HEK293 (cell line): ENCODE measurements around the gene BCCIP.

Experiments
- AEBP2 ChIP-seq: fragments of 450-650 bp; formaldehyde crosslinking; IDR thresholded peaks from 2 replicates; pipeline ENCODE4 v1.5.1; 2016; ENCODE audit warnings: missing biosample characterization, missing genetic modification characterization, borderline replicate concordance
- CTCF ChIP-seq: fragments of 450-650 bp; formaldehyde crosslinking; IDR thresholded peaks from 2 replicates; pipeline ENCODE4 v1.5.1; 2016; ENCODE audit warnings: missing biosample characterization, missing genetic modification characterization
- GLIS2 ChIP-seq: fragments of 450-650 bp; formaldehyde crosslinking; IDR thresholded peaks from 2 replicates; pipeline ENCODE4 v1.5.1; 2016; ENCODE audit warnings: missing biosample characterization, missing genetic modification characterization
- KLF7 ChIP-seq: fragments of 450-650 bp; formaldehyde crosslinking; IDR thresholded peaks from 2 replicates; pipeline ENCODE4 v1.5.1; 2016; ENCODE audit warnings: missing biosample characterization, missing genetic modification characterization, borderline replicate concordance
- KLF8 ChIP-seq: fragments of 450-650 bp; formaldehyde crosslinking; IDR thresholded peaks from 2 replicates; pipeline ENCODE4 v1.5.1; 2016; ENCODE audit warnings: missing biosample characterization, missing genetic modification characterization
- PBX3 ChIP-seq: sonication (generic); formaldehyde crosslinking; IDR thresholded peaks from 2 replicates; pipeline ENCODE4 v1.8.1; 2022; ENCODE audit warnings: mild to moderate bottlenecking, moderate library complexity, missing genetic modification reagents
- TRIM28 ChIP-seq: IDR thresholded peaks from 2 replicates; pipeline ENCODE4 v1.6.1; 2011; ENCODE audit warnings: low read length, control low read depth, borderline replicate concordance
- TSHZ1 ChIP-seq: fragments of 450-650 bp; formaldehyde crosslinking; IDR thresholded peaks from 2 replicates; pipeline ENCODE4 v1.5.1; 2016; ENCODE audit warnings: missing biosample characterization, missing genetic modification characterization, borderline replicate concordance
- ZBTB20 ChIP-seq: fragments of 450-650 bp; formaldehyde crosslinking; IDR thresholded peaks from 2 replicates; pipeline ENCODE4 v1.5.1; 2016; ENCODE audit warnings: missing biosample characterization, missing genetic modification characterization
- ZBTB21 ChIP-seq: fragments of 450-650 bp; formaldehyde crosslinking; IDR thresholded peaks from 2 replicates; pipeline ENCODE4 v1.5.1; 2017; ENCODE audit warnings: missing biosample characterization, missing genetic modification characterization
- ZBTB6 ChIP-seq: fragments of 450-650 bp; formaldehyde crosslinking; IDR thresholded peaks from 2 replicates; pipeline ENCODE4 v1.5.1; 2017; ENCODE audit warnings: missing biosample characterization, missing genetic modification characterization
- ZNF132 ChIP-seq: fragments of 450-650 bp; formaldehyde crosslinking; IDR thresholded peaks from 2 replicates; pipeline ENCODE4 v1.5.1; 2017; ENCODE audit warnings: missing biosample characterization, missing genetic modification characterization, borderline replicate concordance
- ZNF148 ChIP-seq: fragments of 450-650 bp; formaldehyde crosslinking; IDR thresholded peaks from 2 replicates; pipeline ENCODE4 v1.5.0; 2017; ENCODE audit warnings: missing biosample characterization, missing genetic modification characterization, borderline replicate concordance
- ZNF23 ChIP-seq: fragments of 450-650 bp; formaldehyde crosslinking; IDR thresholded peaks from 2 replicates; pipeline ENCODE4 v1.5.1; 2016; ENCODE audit warnings: missing biosample characterization, missing genetic modification characterization, borderline replicate concordance
- ZNF239 ChIP-seq: fragments of 450-650 bp; formaldehyde crosslinking; IDR thresholded peaks from 2 replicates; pipeline ENCODE4 v1.5.1; 2016; ENCODE audit warnings: missing biosample characterization, missing genetic modification characterization
- ZNF24 ChIP-seq: fragments of 450-650 bp; formaldehyde crosslinking; IDR thresholded peaks from 2 replicates; pipeline ENCODE4 v1.5.1; 2016; ENCODE audit warnings: missing biosample characterization, missing genetic modification characterization
- ZNF280C ChIP-seq: fragments of 450-650 bp; formaldehyde crosslinking; IDR thresholded peaks from 2 replicates; pipeline ENCODE4 v1.5.1; 2016; ENCODE audit warnings: missing biosample characterization, missing genetic modification characterization
- ZNF324 ChIP-seq: fragments of 450-650 bp; formaldehyde crosslinking; IDR thresholded peaks from 2 replicates; pipeline ENCODE4 v1.5.1; 2016; ENCODE audit warnings: missing biosample characterization, missing genetic modification characterization
- ZNF426 ChIP-seq: fragments of 450-650 bp; formaldehyde crosslinking; IDR thresholded peaks from 2 replicates; pipeline ENCODE4 v1.5.1; 2017; ENCODE audit warnings: missing biosample characterization, missing genetic modification characterization, mild to moderate bottlenecking, inconsistent platforms, moderate library complexity
- ZNF514 ChIP-seq: fragments of 450-650 bp; formaldehyde crosslinking; IDR thresholded peaks from 2 replicates; pipeline ENCODE4 v1.5.1; 2016; ENCODE audit warnings: missing biosample characterization, missing genetic modification characterization
- ZNF560 ChIP-seq: fragments of 450-650 bp; formaldehyde crosslinking; IDR thresholded peaks from 2 replicates; pipeline ENCODE4 v1.5.1; 2017; ENCODE audit warnings: missing biosample characterization, missing genetic modification characterization, borderline replicate concordance
- ZNF621 ChIP-seq: fragments of 450-650 bp; formaldehyde crosslinking; IDR thresholded peaks from 2 replicates; pipeline ENCODE4 v1.5.1; 2017; ENCODE audit warnings: missing biosample characterization, missing genetic modification characterization
- ZNF629 ChIP-seq: fragments of 450-650 bp; formaldehyde crosslinking; IDR thresholded peaks from 2 replicates; pipeline ENCODE4 v1.5.1; 2017; ENCODE audit warnings: missing biosample characterization, missing genetic modification characterization
- ZNF707 ChIP-seq: fragments of 450-650 bp; formaldehyde crosslinking; IDR thresholded peaks from 2 replicates; pipeline ENCODE4 v1.5.1; 2016; ENCODE audit warnings: missing biosample characterization, missing genetic modification characterization
- ZNF76 ChIP-seq: fragments of 450-650 bp; formaldehyde crosslinking; IDR thresholded peaks from 2 replicates; pipeline ENCODE4; 2016; ENCODE audit warnings: low read depth, missing biosample characterization, missing genetic modification characterization, borderline replicate concordance

Gene BCCIP

GRCh38 chr10:125822878-125823662 lies at the start of gene BCCIP, which contains the start of gene UROS (continued):
- TF ChIP-seq ZNF560 (tag by site-specific recombination) (no peak), ZNF239 (tag by site-specific recombination) (no peak), KLF8 (tag by site-specific recombination) (peak; percentile 84), ZNF621 (tag by site-specific recombination) (no peak), PBX3 (CRISPR knock-in tag) (0 out of 2 replicates have a peak, but pooled peaks have one; percentile 19), ZNF132 (no peak), GLIS2 (peak; percentile 52; the same call in 1 of the 2 replicates), ZBTB21 (tag by site-specific recombination) (0 out of 2 replicates have a peak, but pooled peaks have one; percentile 26), ZNF707 (no peak), ZBTB6 (tag by site-specific recombination) (no peak), ZNF324 (tag by site-specific recombination) (peak; percentile 95), ZNF148 (tag by site-specific recombination) (no peak), CTCF (tag by site-specific recombination) (no peak; the same call in 1 of the 2 replicates), TSHZ1 (no peak), ZNF426 (tag by site-specific recombination) (no peak), ZNF23 (no peak), ZNF514 (tag by site-specific recombination) (no peak), KLF7 (tag by site-specific recombination) (no peak), ZBTB20 (peak; percentile 94), AEBP2 (tag by site-specific recombination) (no peak), ZNF280C (tag by site-specific recombination) (no peak), ZNF629 (tag by site-specific recombination) (peak; percentile 67), ZNF24 (tag by site-specific recombination) (peak; percentile 49; the same call in 1 of the 2 replicates), TRIM28 (no peak), ZNF76 (tag by site-specific recombination) (peak; percentile 79; the same call in 1 of the 2 replicates)
